PC-3 (cell line): ENCODE results near the gene GNL3. TPM values are rescaled to one million over a fixed set of nuclear protein-coding genes. Genes with fewer than 3 reads are reported as not detected.

Source experiments
- ATAC-seq: fragments of 200-7000 bp; cut with Tn5 transposase; 2 replicates; pipeline ENCODE4 v1.9.1; 2020; ENCODE audit warnings: mild to moderate bottlenecking, moderate library complexity
- BruUV-seq: library from RNA; stranded (reverse); fragments of 400-500 nt; replicated peaks from 2 replicates; lab custom pipeline; 2021; lab: Mats Ljungman, UMichigan
- CTCF ChIA-PET: fragments of 300-600 bp; sonication (Branson Sonifier 250); formaldehyde crosslinking; loops from one replicate; lab custom pipeline; 2022; ENCODE audit warnings: antibody characterized with exemption; lab: Charles Lee
- POLR2A ChIA-PET: fragments of 300-600 bp; sonication (Branson Sonifier 250); formaldehyde crosslinking; loops from one replicate; lab custom pipeline; 2022; ENCODE audit warnings: antibody characterized with exemption; ENCODE audit not compliant: unreplicated experiment; lab: Charles Lee
- DNase-seq: peaks from one replicate; pipeline ENCODE4 v3.0.0-alpha.2; 2015
- H2AFZ ChIP-seq: fragments of 300-600 bp; sonication (generic); 2 replicates; pipeline ENCODE4 v1.6.0; 2016; ENCODE audit warnings: antibody characterized with exemption, low read length
- H3F3A ChIP-seq: fragments of 300-600 bp; sonication (generic); one replicate; pipeline ENCODE4 v1.6.0; 2017; ENCODE audit warnings: antibody characterized with exemption, low read length, control low read depth, mild to moderate bottlenecking; ENCODE audit not compliant: unreplicated experiment
- H3K27ac ChIP-seq: fragments of 300-600 bp; sonication (generic); 2 replicates; pipeline ENCODE4 v1.5.1; 2016; ENCODE audit warnings: mild to moderate bottlenecking, low read length
- H3K27me3 ChIP-seq: fragments of 300-600 bp; sonication (generic); 2 replicates; pipeline ENCODE4 v1.6.1; 2016; ENCODE audit warnings: low read length, mixed read lengths
- H3K36me3 ChIP-seq: fragments of 300-600 bp; sonication (generic); 2 replicates; pipeline ENCODE4 v1.6.1; 2016; ENCODE audit warnings: low read depth, mixed run types, low read length, mixed read lengths
- H3K4me1 ChIP-seq: fragments of 300-600 bp; sonication (generic); 2 replicates; pipeline ENCODE4 v1.5.1; 2016; ENCODE audit warnings: low read length; ENCODE audit not compliant: insufficient read depth
- H3K4me2 ChIP-seq: fragments of 300-600 bp; sonication (generic); 2 replicates; pipeline ENCODE4 v1.6.0; 2016; ENCODE audit warnings: low read length
- H3K4me3 ChIP-seq: fragments of 300-600 bp; sonication (generic); 2 replicates; pipeline ENCODE4 v1.5.1; 2016; ENCODE audit warnings: mild to moderate bottlenecking, low read length, mixed read lengths
- H3K79me2 ChIP-seq: fragments of 300-600 bp; sonication (generic); 2 replicates; pipeline ENCODE4 v1.6.1; 2017; ENCODE audit warnings: low read length, mixed read lengths
- H3K9ac ChIP-seq: fragments of 300-600 bp; sonication (generic); 2 replicates; pipeline ENCODE4 v1.6.0; 2016; ENCODE audit warnings: mild to moderate bottlenecking, low read length
- H3K9me2 ChIP-seq: fragments of 300-600 bp; sonication (generic); replicated peaks from 2 replicates; pipeline ENCODE4 v1.6.1; 2016; ENCODE audit warnings: mixed run types, low read length, mixed read lengths
- H3K9me3 ChIP-seq: fragments of 300-600 bp; sonication (generic); 2 replicates; pipeline ENCODE4 v1.6.1; 2016; ENCODE audit warnings: low read length, mixed read lengths
- H4K20me1 ChIP-seq: fragments of 300-600 bp; sonication (generic); 2 replicates; pipeline ENCODE4 v1.6.1; 2016; ENCODE audit warnings: low read length, mixed read lengths
- EZH2 ChIP-seq: fragments of 300-600 bp; sonication (generic); IDR thresholded peaks from one replicate; pipeline ENCODE4 v1.6.1; 2017; ENCODE audit warnings: antibody characterized with exemption, mild to moderate bottlenecking, low read length; ENCODE audit not compliant: unreplicated experiment
- EZH2phosphoT487 ChIP-seq: fragments of 300-600 bp; sonication (generic); IDR thresholded peaks from 2 replicates; pipeline ENCODE4 v1.6.1; 2018; ENCODE audit warnings: mild to moderate bottlenecking, antibody characterized with exemption, low read length, borderline replicate concordance
- intact Hi-C: fragments of 100-400 bp; cut with micrococcal nuclease; formaldehyde crosslinking; loops from 2 replicates; pipeline ENCODE4 v1.9.0; 2023
- total RNA-seq: library from RNA; depleted of rRNA; stranded (reverse); fragments of >200 nt; gene quantifications from 2 replicates; pipeline ENCODE4 v1.2.3, GENCODE V29; 2014
- TF ChIP-seq, protein P1 (sequence below): fragments of 300-600 bp; sonication (generic); conservative IDR thresholded peaks from 2 replicates; pipeline ENCODE4 v1.5.1; 2017; ENCODE audit warnings: antibody characterized with exemption, low read depth, mild to moderate bottlenecking, low read length

The GNL3 gene
- total RNA-seq, 1 experiment from 2014 or later: 219 TPM

GRCh38 chr3:52730681-52731080 lies 44.8 kb downstream of the GNL3 start:
- Histone ChIP-seq H3K9me2 (no peaks in the 10 kb centered on the region), H3K79me2 (no peaks in the 10 kb centered on the region), H4K20me1 (0 out of 2 replicates have a peak, but pooled peaks cover 4% of the 10 kb centered on the region), H3K4me1 (no peaks in the 10 kb centered on the region), H3K9me3 (no peaks in the 10 kb centered on the region), H3K4me2 (no peak overlapping the region), H3K4me3 (no peak overlapping the region), H3K27me3 (no peaks in the 10 kb centered on the region), H3K36me3 (peaks cover 62% of the 10 kb centered on the region), H3K9ac (no peak overlapping the region), H3F3A (no peaks in the 10 kb centered on the region), H3K27ac (no peak overlapping the region), H2AFZ (no peak overlapping the region)
- CTCF ChIA-PET: no interaction called here
- BruUV-seq: no TSS peak
- ATAC-seq (no peak), DNase-seq (no peak)
- intact Hi-C loops: no loop called here
- POLR2A ChIA-PET: no interaction called here
- TF ChIP-seq EZH2phosphoT487 (no peak), EZH2 (no peak)
- TF ChIP-seq, protein P1, sequence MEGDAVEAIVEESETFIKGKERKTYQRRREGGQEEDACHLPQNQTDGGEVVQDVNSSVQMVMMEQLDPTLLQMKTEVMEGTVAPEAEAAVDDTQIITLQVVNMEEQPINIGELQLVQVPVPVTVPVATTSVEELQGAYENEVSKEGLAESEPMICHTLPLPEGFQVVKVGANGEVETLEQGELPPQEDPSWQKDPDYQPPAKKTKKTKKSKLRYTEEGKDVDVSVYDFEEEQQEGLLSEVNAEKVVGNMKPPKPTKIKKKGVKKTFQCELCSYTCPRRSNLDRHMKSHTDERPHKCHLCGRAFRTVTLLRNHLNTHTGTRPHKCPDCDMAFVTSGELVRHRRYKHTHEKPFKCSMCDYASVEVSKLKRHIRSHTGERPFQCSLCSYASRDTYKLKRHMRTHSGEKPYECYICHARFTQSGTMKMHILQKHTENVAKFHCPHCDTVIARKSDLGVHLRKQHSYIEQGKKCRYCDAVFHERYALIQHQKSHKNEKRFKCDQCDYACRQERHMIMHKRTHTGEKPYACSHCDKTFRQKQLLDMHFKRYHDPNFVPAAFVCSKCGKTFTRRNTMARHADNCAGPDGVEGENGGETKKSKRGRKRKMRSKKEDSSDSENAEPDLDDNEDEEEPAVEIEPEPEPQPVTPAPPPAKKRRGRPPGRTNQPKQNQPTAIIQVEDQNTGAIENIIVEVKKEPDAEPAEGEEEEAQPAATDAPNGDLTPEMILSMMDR: no peak

DNA sequence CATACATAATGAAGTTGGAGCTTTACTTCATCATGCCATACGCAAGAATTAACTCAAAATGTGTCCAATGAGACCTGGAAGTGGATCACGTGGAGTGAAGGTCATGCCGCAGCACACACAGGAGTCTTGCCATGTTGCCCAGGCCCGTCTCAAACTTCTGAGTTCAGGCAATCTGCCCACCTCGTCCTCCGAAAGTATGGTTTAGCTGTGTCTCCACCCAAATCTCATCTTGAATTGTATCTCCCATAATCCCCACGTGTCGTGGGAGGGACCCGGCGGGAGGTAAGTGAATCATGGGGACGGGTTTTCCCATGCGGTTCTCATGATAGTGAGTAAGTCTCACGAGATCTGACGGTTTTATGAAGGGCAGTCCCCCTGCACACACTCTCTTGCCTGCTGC lies 45.8 kb downstream of the GNL3 start:
- Histone ChIP-seq H3K4me2 (no peak overlapping the region), H3K9me2 (no peaks in the 10 kb centered on the region), H3K27me3 (no peaks in the 10 kb centered on the region), H3K9ac (no peak overlapping the region), H3K4me1 (no peaks in the 10 kb centered on the region), H2AFZ (no peak overlapping the region), H3K4me3 (no peak overlapping the region), H3F3A (no peaks in the 10 kb centered on the region), H3K9me3 (no peaks in the 10 kb centered on the region), H3K27ac (no peak overlapping the region), H4K20me1 (0 out of 2 replicates have a peak, but pooled peaks cover 4% of the 10 kb centered on the region), H3K36me3 (peaks cover 66% of the 10 kb centered on the region), H3K79me2 (no peaks in the 10 kb centered on the region)
- intact Hi-C loops: no loop called here
- CTCF ChIA-PET: no interaction called here
- BruUV-seq: no TSS peak
- TF ChIP-seq EZH2: no peak
- TF ChIP-seq EZH2phosphoT487: no peak
- TF ChIP-seq, protein P1: no peak
- DNase-seq: no peak
- POLR2A ChIA-PET: no interaction called here
- no peak for ATAC-seq

DNA sequence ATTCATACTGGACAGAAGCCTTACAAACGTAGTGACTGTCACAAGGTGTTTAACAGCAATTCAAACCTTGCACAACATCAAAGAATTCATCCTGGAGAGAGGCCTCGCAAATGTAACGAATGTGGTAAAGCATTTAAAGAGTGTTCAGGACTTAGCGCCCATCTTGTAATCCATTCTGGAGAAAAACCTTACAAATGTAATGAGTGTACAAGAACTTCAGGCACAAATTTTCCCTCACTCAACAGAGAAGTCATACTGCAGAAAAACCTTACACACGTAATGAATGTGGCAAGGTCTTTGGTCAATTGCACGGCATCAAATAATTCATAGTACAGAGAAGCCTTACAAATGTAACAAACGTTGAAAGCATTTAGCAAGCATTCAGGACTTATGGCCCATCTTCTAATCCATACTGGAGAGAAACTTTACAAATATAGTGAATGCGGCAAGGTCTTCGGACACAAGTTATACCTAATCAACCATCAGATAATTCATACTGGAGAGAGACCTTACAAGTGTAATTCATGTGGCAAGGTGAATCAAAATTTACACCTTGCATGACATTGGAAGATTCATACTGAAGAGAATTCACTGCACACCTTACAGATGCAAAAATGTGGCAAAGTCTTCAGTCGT lies 47.5 kb downstream of the GNL3 start:
- BruUV-seq: no TSS peak
- TF ChIP-seq EZH2 (no peak), EZH2phosphoT487 (no peak)
- TF ChIP-seq, protein P1: no peak
- 0 out of 2 replicates have a peak, but pooled peaks cover 4% of the 10 kb centered on the region for H4K20me1 ChIP-seq
- H3K27ac ChIP-seq: no peak overlapping the region
- ATAC-seq (no peak), DNase-seq (no peak)
- no peaks in the 10 kb centered on the region for H3K27me3 ChIP-seq
- ChIA-PET POLR2A (no interaction called here), CTCF (no interaction called here)
- no peak overlapping the region for H3K4me3 ChIP-seq
- no peaks in the 10 kb centered on the region for H3K9me2 ChIP-seq
- H3K9ac ChIP-seq: no peak overlapping the region
- H3K79me2 ChIP-seq: no peaks in the 10 kb centered on the region
- peaks cover 58% of the 10 kb centered on the region for H3K36me3 ChIP-seq
- intact Hi-C loops: no loop called here
- no peaks in the 10 kb centered on the region for H3K4me1 ChIP-seq
- H3F3A ChIP-seq: no peaks in the 10 kb centered on the region
- H3K4me2 ChIP-seq: no peak overlapping the region
- no peaks in the 10 kb centered on the region for H3K9me3 ChIP-seq
- H2AFZ ChIP-seq: no peak overlapping the region
